Trophoblast cell (in vitro differentiated cells and primary cell): ENCODE measurements around the gene MPND.

Experiments
- DNase-seq, 2 donors: peaks; one replicate each; pipeline ENCODE4 v3.0.0-alpha.2; 2016
- H2AFZ ChIP-seq: 2 replicates; pipeline ENCODE4 v1.6.1; 2013; ENCODE audit warnings: low read length, moderate library complexity, mild to moderate bottlenecking; ENCODE audit not compliant: insufficient read depth, poor library complexity
- H2AK5ac ChIP-seq: 2 replicates; pipeline ENCODE4 v1.6.1; 2013; ENCODE audit warnings: mild to moderate bottlenecking, low read length
- H2BK120ac ChIP-seq: 2 replicates; pipeline ENCODE4 v1.6.1; 2013; ENCODE audit warnings: low read length, mild to moderate bottlenecking, moderate library complexity; ENCODE audit not compliant: insufficient read depth, poor library complexity
- H2BK12ac ChIP-seq: 2 replicates; pipeline ENCODE4 v1.6.1; 2013; ENCODE audit warnings: mild to moderate bottlenecking, low read length, moderate library complexity
- H2BK5ac ChIP-seq: 2 replicates; pipeline ENCODE4 v1.6.1; 2013; ENCODE audit warnings: low read length, low read depth, moderate library complexity, mild to moderate bottlenecking; ENCODE audit not compliant: poor library complexity
- H3K14ac ChIP-seq: 2 replicates; pipeline ENCODE4 v1.6.1; 2013; ENCODE audit warnings: mild to moderate bottlenecking, low read length
- H3K18ac ChIP-seq: 2 replicates; pipeline ENCODE4 v1.6.1; 2013; ENCODE audit warnings: mild to moderate bottlenecking, low read length
- H3K23ac ChIP-seq: 2 replicates; pipeline ENCODE4 v1.6.1; 2013; ENCODE audit warnings: low read length
- H3K27ac ChIP-seq: 2 replicates; pipeline ENCODE4 v1.5.1; 2013; ENCODE audit warnings: low read depth, mild to moderate bottlenecking, inconsistent platforms, low read length, moderate library complexity
- H3K27me3 ChIP-seq: 2 replicates; pipeline ENCODE4 v1.6.1; 2013; ENCODE audit warnings: inconsistent platforms, mild to moderate bottlenecking, low read length, moderate library complexity; ENCODE audit not compliant: insufficient read depth
- H3K36me3 ChIP-seq, 2 experiments: 1 replicate in 1 of 2; 2 replicates in 1 of 2; pipeline ENCODE4 v1.6.1; 2013; ENCODE audit warnings: low read length in 2 of 2, mild to moderate bottlenecking in 2 of 2, moderate library complexity in 1 of 2; ENCODE audit not compliant: insufficient read depth in 2 of 2, control insufficient read depth in 1 of 2
- H3K4ac ChIP-seq: 2 replicates; pipeline ENCODE4 v1.6.1; 2013; ENCODE audit warnings: low read depth, mild to moderate bottlenecking, low read length, moderate library complexity
- H3K4me1 ChIP-seq, 2 experiments: 1 replicate in 1 of 2; 2 replicates in 1 of 2; pipeline ENCODE4 v1.6.1; 2013; ENCODE audit warnings: low read length in 2 of 2, mild to moderate bottlenecking in 2 of 2, moderate library complexity in 1 of 2; ENCODE audit not compliant: insufficient read depth in 2 of 2, control insufficient read depth in 1 of 2
- H3K4me2 ChIP-seq: 2 replicates; pipeline ENCODE4 v1.6.1; 2013; ENCODE audit warnings: inconsistent platforms, mild to moderate bottlenecking, low read length, moderate library complexity
- H3K4me3 ChIP-seq: 2 replicates; pipeline ENCODE4 v1.5.1; 2013; ENCODE audit warnings: mild to moderate bottlenecking, low read depth, low read length, inconsistent platforms
- H3K79me1 ChIP-seq: one replicate; pipeline ENCODE4 v1.6.1; 2013; ENCODE audit warnings: low read length
- H3K79me2 ChIP-seq: 2 replicates; pipeline ENCODE4 v1.6.1; 2013; ENCODE audit warnings: low read length, mild to moderate bottlenecking; ENCODE audit not compliant: control insufficient read depth, insufficient read depth, poor library complexity
- H3K9ac ChIP-seq: 2 replicates; pipeline ENCODE4 v1.6.1; 2013; ENCODE audit warnings: mild to moderate bottlenecking, low read length
- H3K9me3 ChIP-seq: 2 replicates; pipeline ENCODE4 v1.6.1; 2013; ENCODE audit warnings: low read depth, mild to moderate bottlenecking, control low read depth, inconsistent platforms, low read length; ENCODE audit not compliant: insufficient read depth
- H4K12ac ChIP-seq: 2 replicates; pipeline ENCODE4 v1.6.1; 2013; ENCODE audit warnings: low read depth, mild to moderate bottlenecking, low read length, moderate library complexity
- H4K8ac ChIP-seq: 2 replicates; pipeline ENCODE4 v1.6.1; 2013; ENCODE audit warnings: low read depth, mild to moderate bottlenecking, low read length, moderate library complexity
- H4K91ac ChIP-seq: one replicate; pipeline ENCODE4 v1.6.1; 2013; ENCODE audit warnings: low read depth, mild to moderate bottlenecking, low read length, moderate library complexity
- WGBS: extraction: QIAGEN DNeasy Blood & Tissue Kit; methylation state at CpG from one replicate; pipeline ENCODE4 v1.1.7; 2013; ENCODE audit warnings: missing lambda C conversion rate; ENCODE audit not compliant: insufficient read length, insufficient coverage; ENCODE audit errors: extremely low coverage; 5-methylcytosine and 5-hydroxymethylcytosine counted together

Gene MPND

GRCh38 chr19:4390567-4391305 lies 47.4 kb downstream of the MPND start:
- Histone ChIP-seq H2BK120ac (peak overlapping the region; percentile 27), H2BK5ac (peak overlapping the region; percentile 15), H3K9me3 (peaks cover 2% of the 10 kb centered on the region), H3K36me3 (peaks cover 19 to 29% of the 10 kb centered on the region in 2 experiments), H3K79me1 (peaks cover 29% of the 10 kb centered on the region), H2BK12ac (peak overlapping the region; percentile 54), H3K23ac (no peak overlapping the region), H3K14ac (peak overlapping the region; percentile 10), H4K12ac (no peak overlapping the region), H3K27ac (peak overlapping the region; percentile 70), H4K91ac (peak overlapping the region; percentile 71), H3K4me1 (peaks cover 52 to 56% of the 10 kb centered on the region in 2 experiments), H3K18ac (peak overlapping the region; percentile 26), H2AK5ac (peak overlapping the region; percentile 74), H2AFZ (peak overlapping the region; percentile 10), H3K79me2 (peaks cover 38% of the 10 kb centered on the region), H3K9ac (peak overlapping the region; percentile 6), H3K27me3 (no peaks in the 10 kb centered on the region), H3K4me2 (peak overlapping the region; percentile 55), H3K4ac (peak overlapping the region; percentile 18), H4K8ac (peak overlapping the region; percentile 55), H3K4me3 (no peak overlapping the region)
- peak; percentile 45 to 49 for DNase-seq
- whole genome bisulfite sequencing = no CpG with 5 or more reads among the region's 21 CpGs

GRCh38 chr19:4391306-4391693 lies 47.9 kb downstream of the MPND start:
- Histone ChIP-seq H3K79me2 (peaks cover 36% of the 10 kb centered on the region), H3K14ac (peak overlapping the region; percentile 10), H2AFZ (no peak overlapping the region), H4K8ac (peak overlapping the region; percentile 21), H3K27me3 (no peaks in the 10 kb centered on the region), H3K36me3 (peaks cover 19 to 31% of the 10 kb centered on the region in 2 experiments), H3K4me2 (peak overlapping the region; percentile 55), H2AK5ac (peak overlapping the region; percentile 43), H3K79me1 (peaks cover 29% of the 10 kb centered on the region), H3K4me3 (no peak overlapping the region), H2BK12ac (peak overlapping the region; percentile 54), H2BK120ac (peak overlapping the region; percentile 27), H3K18ac (peak overlapping the region; percentile 26), H3K4me1 (peaks cover 52 to 56% of the 10 kb centered on the region in 2 experiments), H4K12ac (no peak overlapping the region), H2BK5ac (peak overlapping the region; percentile 15), H3K4ac (peak overlapping the region; percentile 18), H3K9ac (no peak overlapping the region), H3K23ac (no peak overlapping the region), H4K91ac (peak overlapping the region; percentile 71), H3K27ac (peak overlapping the region; percentile 70), H3K9me3 (peaks cover 2% of the 10 kb centered on the region)
- WGBS = no CpG with 5 or more reads among the region's 9 CpGs
- no peak for DNase-seq

DNA sequence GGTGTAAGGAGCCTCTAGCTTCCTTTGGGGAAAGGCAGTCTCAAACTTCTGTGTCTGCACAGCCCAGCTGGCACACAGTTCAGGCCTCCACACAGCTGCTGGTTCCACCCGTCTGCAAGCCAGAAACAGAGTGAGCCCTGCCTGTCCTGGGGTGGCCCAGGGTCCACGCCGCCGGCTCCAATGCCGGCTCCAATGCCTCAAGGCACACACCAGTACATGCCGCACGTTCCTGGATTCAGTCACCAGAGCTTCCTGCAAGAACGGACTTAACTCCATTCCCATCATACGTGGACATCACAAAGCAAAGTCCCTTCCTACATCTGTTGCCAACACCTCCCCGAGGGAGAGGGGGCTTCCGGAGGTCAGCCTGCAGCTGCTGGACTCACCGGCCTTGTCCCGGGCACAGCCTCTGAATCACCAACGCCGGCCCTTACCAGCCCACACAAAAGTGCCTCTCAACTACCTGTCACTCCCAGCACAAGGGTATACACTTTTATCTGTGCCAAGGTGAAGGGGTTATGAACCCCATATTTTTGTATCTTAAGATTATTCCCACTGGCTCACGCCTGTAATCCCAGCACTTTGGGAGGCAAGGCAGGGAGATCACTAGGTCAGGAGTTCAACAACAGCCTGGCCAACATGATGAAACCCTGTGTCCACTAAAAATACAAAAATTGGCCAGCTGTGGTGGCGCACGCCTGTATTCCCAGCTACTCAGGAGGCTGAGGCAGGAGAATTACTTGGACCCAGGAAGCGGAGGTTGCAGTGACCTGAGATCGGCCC lies 48.5 kb downstream of the MPND start:
- DNase-seq = peak; percentile 98
- Histone ChIP-seq H3K9me3 (no peaks in the 10 kb centered on the region), H4K91ac (peak overlapping the region; percentile 71), H2BK5ac (peak overlapping the region; percentile 15), H3K79me2 (peaks cover 37% of the 10 kb centered on the region), H2BK12ac (peak overlapping the region; percentile 16), H3K4me2 (peak overlapping the region; percentile 55), H2AK5ac (no peak overlapping the region), H3K79me1 (peaks cover 29% of the 10 kb centered on the region), H4K12ac (no peak overlapping the region), H3K14ac (peak overlapping the region; percentile 10), H2AFZ (no peak overlapping the region), H3K36me3 (peaks cover 15 to 31% of the 10 kb centered on the region in 2 experiments), H3K9ac (no peak overlapping the region), H3K4ac (peak overlapping the region; percentile 32), H3K27me3 (no peaks in the 10 kb centered on the region), H4K8ac (no peak overlapping the region), H3K18ac (peak overlapping the region; percentile 26), H3K23ac (no peak overlapping the region), H3K4me1 (peaks cover 52 to 56% of the 10 kb centered on the region in 2 experiments), H2BK120ac (peak overlapping the region; percentile 27), H3K4me3 (no peak overlapping the region), H3K27ac (peak overlapping the region; percentile 70)
- no CpG with 5 or more reads among the region's 20 CpGs for WGBS

- no peak overlapping the region for H3K23ac ChIP-seq
- H3K27me3 ChIP-seq = no peaks in the 10 kb centered on the region
- peak overlapping the region; percentile 6 for H3K18ac ChIP-seq
- no peak overlapping the region for H4K12ac ChIP-seq
- H3K4me2 ChIP-seq = peak overlapping the region; percentile 7
- no peak overlapping the region for H2BK120ac ChIP-seq
- peak overlapping the region; percentile 46 for H3K4ac ChIP-seq
- H4K91ac ChIP-seq = no peak overlapping the region
- H3K36me3 ChIP-seq = peaks cover 19 to 27% of the 10 kb centered on the region in 2 experiments
- H2AFZ ChIP-seq = no peak overlapping the region
- no peak overlapping the region for H2AK5ac ChIP-seq
- H3K9ac ChIP-seq = no peak overlapping the region
- peak overlapping the region; percentile 11 for H2BK5ac ChIP-seq
- H3K4me3 ChIP-seq = no peak overlapping the region
- H3K79me2 ChIP-seq = peaks cover 32% of the 10 kb centered on the region
- peaks cover 24% of the 10 kb centered on the region for H3K79me1 ChIP-seq
- H3K4me1 ChIP-seq = peaks cover 42 to 48% of the 10 kb centered on the region in 2 experiments
- H3K14ac ChIP-seq = no peak overlapping the region
- H4K8ac ChIP-seq = no peak overlapping the region
- H2BK12ac ChIP-seq = no peak overlapping the region
- DNase-seq = peak; percentile 47 to 81
- H3K9me3 ChIP-seq = no peaks in the 10 kb centered on the region
- H3K27ac ChIP-seq = no peak overlapping the region
- no CpG with 5 or more reads among the region's 8 CpGs for WGBS
These were observed 50.7 kb downstream of the MPND start for GRCh38 chr19:4393947-4394590.
